A549 (cell line): Measurements from ENCODE around the gene B4GALT2. TPM values are rescaled to one million over a fixed set of nuclear protein-coding genes. Genes with fewer than 3 reads are reported as not detected.
A peak's percentile ranks its signal among the peaks of the same experiment; 100 is the strongest.

ENCODE experiments used
- ATAC-seq, 2 experiments: fragments of 200-7000 bp in 1 of 2; fragments of >200 bp in 1 of 2; cut with Nextera tagmentation in 1 of 2; cut with Tn5 transposase in 1 of 2; 3 replicates each; pipeline versions ENCODE4 v1.8.0 to v1.9.1; 2018 to 2020; ENCODE audit warnings: mild to moderate bottlenecking in 1 of 2, moderate library complexity in 1 of 2
- CTCF ChIA-PET: fragments of 300-600 bp; sonication (Branson Sonifier 250); formaldehyde crosslinking; extraction: SDS; loops from one replicate; lab custom pipeline; 2021; ENCODE audit warnings: antibody characterized with exemption, inconsistent platforms; lab: Yijun Ruan, JAX
- POLR2A ChIA-PET: fragments of 350-600 bp; formaldehyde crosslinking; extraction: SDS; loops from one replicate; lab custom pipeline; 2021; ENCODE audit warnings: antibody characterized with exemption, inconsistent platforms; lab: Yijun Ruan, JAX
- DNase-seq, 2 experiments: peaks; one replicate each; pipeline versions ENCODE4 v3.0.0 to v3.0.0-alpha.2; 2011 to 2016; ENCODE audit warnings: low read depth in 1 of 2, low spot score in 1 of 2
- FAIRE-seq: peaks from 2 replicates; lab custom pipeline; 2011; peaks lifted over from hg19 to GRCh38; lab: Jason Lieb, UNC
- H3K27ac ChIP-seq, 2 experiments: fragments of >200 bp; sonication (Bioruptor Twin); formaldehyde crosslinking; 3 replicates each; pipeline ENCODE4 v1.5.1; 2016 to 2017
- H3K4me1 ChIP-seq: fragments of >200 bp; sonication (Bioruptor Twin); formaldehyde crosslinking; 3 replicates; pipeline ENCODE4 v1.6.1; 2016
- H3K4me2 ChIP-seq: fragments of >200 bp; sonication (Bioruptor Twin); formaldehyde crosslinking; 3 replicates; pipeline ENCODE4 v1.6.1; 2016
- H3K4me3 ChIP-seq: fragments of >200 bp; sonication (Bioruptor Twin); formaldehyde crosslinking; 3 replicates; pipeline ENCODE4 v1.5.1; 2016
- H3K9me3 ChIP-seq: fragments of >200 bp; sonication (Bioruptor Twin); formaldehyde crosslinking; 3 replicates; pipeline ENCODE4 v1.6.1; 2016
- BCL3 ChIP-seq: fragments of >200 bp; sonication (Bioruptor Twin); formaldehyde crosslinking; IDR thresholded peaks from 3 replicates; pipeline ENCODE4 v1.6.1; 2016
- BHLHE40 ChIP-seq: IDR thresholded peaks from 2 replicates; pipeline ENCODE4 v1.6.1; 2012; ENCODE audit warnings: low read depth, low read length, inconsistent platforms
- CEBPB ChIP-seq, 2 experiments: fragments of >200 bp in 1 of 2; sonication (Bioruptor Twin) in 1 of 2; formaldehyde crosslinking in 1 of 2; IDR thresholded peaks; 2 replicates each; pipeline ENCODE4 v1.6.1; 2012 to 2016
- CHD4 ChIP-seq: fragments of 200-600 bp; sonication (generic); IDR thresholded peaks from 2 replicates; pipeline ENCODE4 v1.6.1; 2016; ENCODE audit warnings: antibody characterized with exemption, mild to moderate bottlenecking, borderline replicate concordance
- FOXS1 ChIP-seq: fragments of 250-450 bp; sonication (Bioruptor Pico); IDR thresholded peaks from 2 replicates; pipeline ENCODE4 v1.5.0; 2020; ENCODE audit warnings: mild to moderate bottlenecking, moderate library complexity
- GATA3 ChIP-seq: IDR thresholded peaks from 2 replicates; pipeline ENCODE4 v1.6.1; 2012; ENCODE audit warnings: borderline replicate concordance
- HES2 ChIP-seq: fragments of >200 bp; sonication (Bioruptor Twin); formaldehyde crosslinking; IDR thresholded peaks from 2 replicates; pipeline ENCODE4 v1.6.1; 2016
- HEYL ChIP-seq: fragments of 250-450 bp; sonication (Bioruptor Pico); IDR thresholded peaks from 2 replicates; pipeline ENCODE4 v1.8.0; 2021; ENCODE audit warnings: mild to moderate bottlenecking, moderate library complexity
- HMGXB4 ChIP-seq: fragments of 250-450 bp; sonication (Bioruptor Pico); IDR thresholded peaks from 2 replicates; pipeline ENCODE4 v1.5.0; 2021; ENCODE audit warnings: mild to moderate bottlenecking, moderate library complexity, borderline replicate concordance
- JUNB ChIP-seq: fragments of >200 bp; sonication (Bioruptor Twin); formaldehyde crosslinking; IDR thresholded peaks from 2 replicates; pipeline ENCODE4 v1.6.1; 2016
- KDM1A ChIP-seq: fragments of 200-600 bp; sonication (generic); IDR thresholded peaks from 2 replicates; pipeline ENCODE4 v1.6.1; 2016; ENCODE audit warnings: low read depth, mild to moderate bottlenecking
- MYC ChIP-seq: IDR thresholded peaks from 2 replicates; pipeline ENCODE4 v1.6.1; 2012; ENCODE audit warnings: mild to moderate bottlenecking, inconsistent platforms, low read length, improper control_type of control experiment, borderline replicate concordance
- NFE2L2 ChIP-seq: fragments of 150-350 bp; conservative IDR thresholded peaks from 2 replicates; pipeline ENCODE4 v1.6.1; 2014; ENCODE audit warnings: low read length
- RARB ChIP-seq: fragments of 250-450 bp; sonication (Bioruptor Pico); IDR thresholded peaks from 2 replicates; pipeline ENCODE4 v1.8.0; 2021; ENCODE audit warnings: mild to moderate bottlenecking, moderate library complexity
- RCOR1 ChIP-seq: fragments of 150-350 bp; IDR thresholded peaks from 2 replicates; pipeline ENCODE4 v1.6.1; 2014; ENCODE audit warnings: antibody characterized with exemption, low read length, low read depth
- WGBS: methylation state at CpG from one replicate; pipeline ENCODE4 v1.1.6; 2017; ENCODE audit errors: missing lambda C conversion rate; 5-methylcytosine and 5-hydroxymethylcytosine counted together
- polyA plus RNA-seq, 4 experiments: library from polyadenylated mRNA; depleted of rRNA in 3 of 4; stranded (reverse); fragments of >200 nt; fragmentation: RNase III in 1 of 4; extraction: RNeasy Plus Mini Kit Qiagen cat#74134 plus additional on column Dnase treatment in 1 of 4; gene quantifications; 2 replicates in 3 of 4; 3 replicates in 1 of 4; pipeline ENCODE4 v1.2.3, GENCODE V29; 2011 to 2017

B4GALT2 gene
- polyA plus RNA-seq, 2 of the 4 experiments (the other 2 are of a cell fraction) = 19.0 to 35.8 TPM

GRCh38 chr1:43977376-43978263 is 1.4 kb upstream of the B4GALT2 start:
- DNase-seq (no peak), FAIRE-seq (no peak), ATAC-seq (no peak)
- H3K4me1 ChIP-seq = peaks cover 37% of the 10 kb centered on the region; the same call in 2 of the 3 replicates
- ChIA-PET POLR2A (no interaction called here), CTCF (interaction anchor here (1.2 to 1.8 kb wide), 6 partner anchors 13 to 214 kb away, joined by 3 to 7 read pairs (median 4); no protein-coding TSS in a partner anchor)
- H3K4me2 ChIP-seq = peak overlapping the region; percentile 91
- peak overlapping the region; percentile 95; the same call in 1 of the 3 replicates for H3K4me3 ChIP-seq
- H3K9me3 ChIP-seq = no peaks in the 10 kb centered on the region
- 92% methylated on average over 9 of the region's 9 CpGs for WGBS
- TF ChIP-seq BHLHE40 = no peak
- TF ChIP-seq HES2 = no peak
- no peak for TF ChIP-seq NFE2L2
- TF ChIP-seq MYC = no peak
- no peak for TF ChIP-seq BCL3
- TF ChIP-seq FOXS1 (CRISPR knock-in tag) = no peak
- no peak for TF ChIP-seq KDM1A
- no peak for TF ChIP-seq RCOR1
- no peak for TF ChIP-seq GATA3
- TF ChIP-seq HMGXB4 (CRISPR knock-in tag) = no peak
- no peak for TF ChIP-seq RARB (CRISPR knock-in tag)
- no peak for TF ChIP-seq CHD4
- TF ChIP-seq, all 56 proteins: peak for 0
- peak overlapping the region in 1 of 2 experiments; percentile 100; a peak in 3 of 6 replicates for H3K27ac ChIP-seq

GRCh38 chr1:43978264-43978550 is 803 bp upstream of the B4GALT2 start:
- Histone ChIP-seq H3K4me1 (peaks cover 37% of the 10 kb centered on the region; the same call in 2 of the 3 replicates), H3K4me3 (peak overlapping the region; percentile 95), H3K27ac (peak overlapping the region; percentile 84 to 100; a peak in 5 of 6 replicates), H3K4me2 (peak overlapping the region; percentile 91), H3K9me3 (no peaks in the 10 kb centered on the region)
- POLR2A ChIA-PET = no interaction called here
- ATAC-seq (no peak), DNase-seq (no peak)
- CTCF ChIA-PET = interaction anchor here (1.3 to 1.8 kb wide), 5 partner anchors 12 to 215 kb away, joined by 3 to 7 read pairs (median 5); no protein-coding TSS in a partner anchor
- no peak for TF ChIP-seq HEYL
- TF ChIP-seq CEBPB (IDR thresholded peaks at IDR 0.05) = peak in 1 of 2 experiments; percentile 36; a peak in 1 of 4 replicates
- TF ChIP-seq RARB (CRISPR knock-in tag) = no peak
- TF ChIP-seq, all 56 proteins: peak for 1
- 63% methylated on average over 5 of the region's 5 CpGs for WGBS
- FAIRE-seq = no peak

- CTCF ChIA-PET = no interaction called here
- ATAC-seq (no peak), DNase-seq (no peak), FAIRE-seq (no peak)
- no peaks in the 10 kb centered on the region for H3K9me3 ChIP-seq
- no peak for TF ChIP-seq JUNB
- TF ChIP-seq, all 56 proteins: peak for 0
- POLR2A ChIA-PET = no interaction called here
- Histone ChIP-seq H3K27ac (peak overlapping the region; percentile 84 to 100), H3K4me2 (peak overlapping the region; percentile 91), H3K4me3 (peak overlapping the region; percentile 95), H3K4me1 (peaks cover 34% of the 10 kb centered on the region; the same call in 2 of the 3 replicates)
- WGBS = no CpG with 5 or more reads among the region's 45 CpGs
These were observed 184 bp downstream of the B4GALT2 start for GRCh38 chr1:43979261-43979527.
